ENCODE data around the gene CIBAR2.
"Not testable (repeated sequence)": the region's sequence is repeated elsewhere in the genome, so short reads cannot be mapped to it uniquely, and the experiment has no call there.

The CIBAR2 gene

DNA sequence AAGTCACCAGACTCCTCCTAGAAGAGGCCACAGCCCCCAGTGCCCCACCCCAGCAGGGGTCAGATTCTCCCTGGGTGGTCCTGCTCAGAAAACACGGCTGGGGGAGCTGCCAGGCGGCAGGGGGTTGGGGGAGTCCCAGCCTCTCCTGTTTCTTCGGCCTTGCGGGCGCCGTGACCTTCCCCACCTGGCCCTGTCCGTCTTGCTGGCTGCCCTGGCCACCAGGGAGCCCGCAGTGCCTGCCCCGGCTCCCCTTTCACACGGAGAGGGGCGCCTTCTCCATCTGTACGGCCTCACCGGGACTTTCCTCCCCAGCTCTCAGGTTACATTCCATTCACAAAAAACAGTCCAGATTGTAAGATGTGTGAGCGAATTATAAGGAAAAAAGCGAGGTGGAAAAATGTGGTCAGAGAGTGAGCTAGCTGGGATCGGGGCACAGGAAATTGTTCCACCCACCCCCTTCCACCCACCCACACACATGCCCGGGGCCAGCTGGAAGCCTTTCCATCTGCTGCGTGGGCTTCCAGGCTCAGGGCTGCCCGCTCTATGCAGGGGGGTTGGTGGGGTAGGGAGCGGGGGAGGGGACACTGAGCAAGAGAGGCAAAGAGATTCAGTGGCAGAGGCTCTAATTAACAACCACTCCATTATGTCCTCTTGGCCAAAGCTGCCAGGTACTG, 14.6 kb upstream of the CIBAR2 start:
- no peak for DNase-seq

DNA sequence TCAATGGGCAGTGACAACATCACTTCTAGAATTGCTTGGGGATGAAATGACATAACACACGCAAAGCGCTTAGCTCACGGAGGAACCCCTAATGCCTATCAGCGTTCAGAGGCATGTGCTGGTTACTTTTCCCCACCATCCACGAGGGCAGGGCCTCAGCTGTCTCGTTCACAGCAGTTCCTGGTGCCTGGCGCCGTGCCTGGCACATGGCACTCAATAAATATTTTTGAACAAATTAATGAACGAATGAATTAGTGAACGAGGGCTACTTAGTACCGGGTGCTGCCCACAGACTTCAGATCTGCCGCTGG, 14.1 kb upstream of the CIBAR2 start:
- no peak for DNase-seq

DNA sequence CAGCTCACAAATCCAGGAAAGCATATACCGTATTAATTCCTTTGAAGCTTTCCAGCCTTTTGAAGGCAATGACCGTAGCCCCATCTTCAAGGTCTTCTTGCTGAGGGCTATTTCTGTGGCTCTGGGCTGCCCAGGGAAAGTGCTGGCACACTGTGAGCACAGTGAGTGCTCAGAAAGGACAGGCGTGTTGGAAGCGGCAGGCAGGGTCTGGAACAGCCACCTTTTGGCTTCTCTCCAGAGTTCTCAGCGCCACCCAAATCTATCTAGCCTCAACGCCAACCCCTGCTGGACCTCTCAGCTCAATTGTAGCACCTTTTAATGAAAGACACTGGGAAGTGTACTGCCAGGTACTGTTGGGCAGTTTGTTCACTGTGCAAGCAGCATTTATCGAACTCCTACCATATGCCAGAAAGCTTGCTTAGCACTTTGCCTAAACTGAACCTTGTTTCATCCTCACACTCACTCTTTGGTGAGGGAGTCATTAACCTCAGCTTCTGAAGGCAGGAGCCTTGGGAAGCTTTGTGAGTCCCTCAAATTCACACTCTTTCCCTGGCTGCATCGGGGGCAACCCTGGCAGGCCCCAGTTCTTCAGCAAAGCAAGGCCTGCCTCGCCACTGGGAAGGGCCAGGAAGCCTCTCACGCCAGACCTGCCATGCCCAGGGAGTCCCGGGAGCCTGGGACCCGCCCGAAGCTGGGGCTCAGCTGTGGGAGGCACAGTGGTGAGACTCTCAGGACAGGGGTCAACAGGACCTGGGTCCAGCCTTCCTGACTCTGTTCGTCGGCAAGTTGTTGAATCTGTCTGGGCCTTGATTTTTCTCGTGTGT, 13.5 kb upstream of the CIBAR2 start:
- no peak for DNase-seq

DNA sequence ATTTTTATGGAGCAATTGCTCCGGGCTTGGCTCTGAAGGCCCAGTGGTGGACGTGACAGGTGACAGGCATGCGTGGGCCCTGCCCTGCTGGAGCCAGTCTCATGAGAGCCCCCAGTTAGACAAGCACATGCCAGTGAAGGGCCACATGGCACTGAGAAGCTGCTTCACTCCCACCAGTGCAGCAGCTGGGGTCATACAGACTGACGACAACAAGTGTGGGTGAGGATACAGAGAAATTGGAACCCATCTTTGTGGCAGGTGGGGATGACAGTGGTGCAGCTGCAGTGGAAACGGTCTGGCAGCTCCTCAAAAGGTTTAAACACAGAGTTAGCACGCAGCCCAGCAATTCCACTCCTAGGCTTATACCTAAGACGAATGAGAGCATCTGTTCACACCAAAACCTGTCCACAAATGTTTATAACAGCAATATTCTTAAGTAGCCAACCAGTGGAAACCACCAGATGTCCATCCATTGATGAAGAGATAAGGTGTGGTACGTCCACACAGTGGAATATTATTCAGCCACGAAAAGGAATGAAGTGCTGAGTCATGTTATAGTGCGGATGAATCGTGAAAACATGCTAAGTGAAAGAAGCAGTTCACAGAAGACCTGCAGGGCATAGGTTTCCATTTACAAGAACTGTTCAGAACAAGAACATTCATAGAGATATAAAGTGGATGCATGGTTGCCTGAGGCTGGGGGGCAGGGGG, 12.5 kb upstream of the CIBAR2 start:
- no peak for DNase-seq

DNA sequence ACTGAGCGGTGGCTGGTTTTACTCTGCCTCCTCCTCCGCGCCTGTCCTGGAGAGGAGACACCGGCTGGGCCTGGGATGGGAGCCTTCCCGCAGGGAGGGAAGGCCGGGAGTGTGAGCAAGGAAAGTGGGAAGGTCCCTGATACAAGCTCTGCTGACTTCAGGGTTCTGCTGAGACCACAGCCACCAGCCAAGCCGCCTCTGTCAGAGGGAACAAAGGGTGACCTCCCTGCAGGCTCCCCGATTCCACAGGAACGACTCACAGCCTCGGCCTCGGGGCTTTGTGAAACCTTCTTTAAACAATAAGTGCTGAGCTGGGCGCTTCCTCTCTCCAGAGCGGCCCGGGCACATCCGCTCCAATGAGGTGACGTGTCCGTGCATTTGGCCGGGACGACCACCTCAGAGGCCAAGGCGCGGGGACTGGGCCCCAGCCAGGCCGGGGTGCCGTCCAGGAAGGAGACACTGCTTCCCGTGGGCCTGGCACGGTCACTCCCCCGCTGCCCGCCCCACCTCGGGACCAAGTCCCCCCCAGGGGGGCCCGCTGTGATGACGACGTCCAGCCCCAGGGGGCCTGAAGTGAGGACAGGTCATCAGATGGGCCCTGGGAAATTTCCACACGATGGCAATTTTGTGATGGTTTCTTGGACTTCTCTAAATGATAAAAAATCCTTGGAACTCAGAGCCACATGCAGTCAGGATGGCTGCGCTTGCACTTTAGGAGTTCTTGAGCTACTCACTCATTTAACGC, 11.8 kb upstream of the CIBAR2 start:
- DNase-seq: no peak

DNA sequence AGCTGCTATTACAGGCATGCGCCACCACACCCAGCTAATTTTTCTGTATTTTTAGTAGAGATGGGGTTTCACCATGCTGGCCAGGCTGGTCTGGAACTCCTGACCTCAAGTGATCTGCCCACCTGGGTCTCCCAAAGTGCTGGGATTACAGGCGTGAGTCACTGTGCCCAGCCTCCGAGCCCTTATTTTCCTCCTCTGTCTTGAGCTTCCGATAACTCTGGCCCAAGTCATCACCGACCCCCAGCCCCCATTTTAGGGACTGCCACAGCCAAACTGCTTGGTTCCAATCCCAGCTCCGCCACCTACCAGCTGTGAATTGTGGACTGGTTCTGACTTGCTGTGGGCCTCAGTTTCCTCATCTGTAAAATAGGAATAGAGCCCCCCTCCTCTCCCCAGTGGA, 11.2 kb upstream of the CIBAR2 start:
- DNase-seq: not testable (repeated sequence)

DNA sequence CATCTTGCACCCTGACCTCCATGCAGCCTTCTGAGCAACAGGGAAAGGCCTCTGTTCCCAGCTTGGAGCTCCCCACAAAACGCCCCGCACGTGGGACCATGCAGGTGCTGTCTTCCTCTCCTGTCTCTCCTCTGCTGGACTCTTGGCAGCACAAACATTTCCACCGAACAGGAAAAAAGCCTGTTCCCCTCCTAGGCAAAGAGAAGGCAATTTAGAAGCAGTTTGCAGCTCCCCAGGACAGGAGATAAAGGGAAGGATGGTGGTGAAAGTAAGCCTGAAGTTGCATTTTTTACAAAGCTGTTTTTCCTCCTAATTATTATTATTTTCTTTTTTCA, 7.7 kb upstream of the CIBAR2 start:
- no peak for DNase-seq

DNA sequence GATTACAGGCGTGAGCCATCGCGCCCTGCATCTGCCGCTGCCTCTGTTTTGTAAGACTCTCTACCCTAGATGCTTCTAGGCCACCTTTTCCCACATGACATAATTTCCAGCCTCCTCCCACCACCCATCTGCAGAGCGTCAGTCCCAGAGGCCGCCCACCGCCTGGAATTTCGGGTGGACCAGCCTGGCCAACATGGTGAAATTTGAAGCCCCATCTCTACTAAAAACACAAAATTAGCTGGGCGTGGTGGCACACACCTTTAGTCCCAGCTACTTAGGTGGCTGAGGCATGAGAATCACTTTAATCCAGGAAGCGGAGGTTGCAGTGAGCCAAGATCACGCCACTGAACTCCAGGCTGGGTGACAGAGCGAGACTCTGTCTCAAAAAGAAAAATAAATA, 5.1 kb upstream of the CIBAR2 start:
- DNase-seq: no peak

DNA sequence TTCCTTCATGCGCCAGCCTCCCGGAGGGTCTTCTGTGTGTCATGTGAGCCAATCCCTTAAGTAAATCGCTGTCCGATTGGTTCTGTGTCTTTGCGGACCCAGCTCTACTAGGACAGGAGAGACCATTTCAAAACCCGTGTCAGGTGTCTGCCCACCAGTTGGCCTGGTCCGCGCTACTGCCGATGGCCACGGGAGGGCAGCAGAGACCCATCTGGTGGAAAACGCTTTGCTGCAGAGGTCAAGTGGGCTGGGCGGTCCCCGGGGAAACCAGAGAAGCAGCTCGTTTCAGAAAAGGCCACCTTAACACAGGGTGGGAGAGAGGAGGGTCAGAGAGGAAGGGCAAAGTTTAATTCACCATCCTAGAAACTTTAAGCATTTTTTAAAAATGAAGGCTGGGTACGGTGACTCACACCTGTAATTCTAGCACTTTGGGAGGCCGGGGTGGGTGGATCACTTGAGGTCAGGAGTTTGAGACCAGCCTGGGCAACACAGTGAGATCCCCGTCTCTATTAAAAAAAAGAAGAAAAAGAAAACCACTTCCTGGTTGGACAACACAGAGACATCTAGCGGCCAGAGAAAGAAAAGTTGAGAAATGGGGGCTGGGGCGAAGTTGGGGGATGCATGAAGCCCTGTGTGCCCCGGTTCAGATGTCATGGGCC, 2.8 kb upstream of the CIBAR2 start:
- DNase-seq: peak; percentile 33

DNA sequence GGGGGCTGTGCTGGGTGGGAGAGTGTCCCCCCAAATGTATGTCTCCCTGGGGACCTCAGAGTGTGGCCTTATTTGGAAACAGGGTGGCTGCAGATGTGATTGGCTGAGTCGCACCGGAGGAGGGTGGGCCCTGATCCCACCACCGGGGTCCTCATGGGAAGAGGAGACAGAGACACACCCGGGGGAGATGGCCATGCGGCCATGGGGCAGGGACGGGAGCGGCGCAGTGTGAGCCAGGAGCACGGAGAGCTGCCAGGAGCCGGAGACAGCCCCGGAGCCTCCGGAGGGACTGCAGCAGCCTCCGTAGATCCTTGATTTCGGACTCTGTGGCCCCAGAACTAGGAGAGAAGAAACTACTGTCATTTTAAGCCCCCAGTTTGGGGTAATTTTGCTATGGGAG, 1.6 kb upstream of the CIBAR2 start:
- DNase-seq: no peak

DNA sequence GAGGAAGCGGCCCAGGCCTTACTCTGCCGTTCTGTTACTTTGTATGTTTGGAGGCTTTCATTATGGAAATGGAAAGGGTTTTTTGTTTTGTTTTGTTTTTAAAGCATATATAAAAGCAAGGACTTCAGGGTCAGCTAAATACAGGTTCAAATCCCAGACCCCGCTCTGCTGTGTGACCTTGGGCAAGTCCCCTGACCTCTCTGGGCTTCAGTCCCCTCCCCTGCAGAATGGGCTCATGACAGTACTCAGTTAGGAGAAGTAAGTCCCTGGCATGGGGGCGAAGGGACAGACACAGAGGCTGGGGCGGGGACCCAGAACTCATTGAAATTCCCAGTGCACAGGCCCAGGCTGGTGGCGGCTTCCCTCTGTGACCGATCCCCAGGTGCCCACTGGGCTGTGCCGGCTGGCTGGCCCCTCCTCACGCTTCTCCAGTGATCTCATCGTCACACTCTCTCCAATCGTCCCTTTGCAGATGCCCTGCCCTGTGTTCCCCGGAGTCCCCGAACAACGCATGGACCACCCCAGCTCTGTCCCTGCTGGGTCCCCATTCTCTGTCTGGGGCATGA, 979 bp upstream of the CIBAR2 start:
- no peak for DNase-seq

DNA sequence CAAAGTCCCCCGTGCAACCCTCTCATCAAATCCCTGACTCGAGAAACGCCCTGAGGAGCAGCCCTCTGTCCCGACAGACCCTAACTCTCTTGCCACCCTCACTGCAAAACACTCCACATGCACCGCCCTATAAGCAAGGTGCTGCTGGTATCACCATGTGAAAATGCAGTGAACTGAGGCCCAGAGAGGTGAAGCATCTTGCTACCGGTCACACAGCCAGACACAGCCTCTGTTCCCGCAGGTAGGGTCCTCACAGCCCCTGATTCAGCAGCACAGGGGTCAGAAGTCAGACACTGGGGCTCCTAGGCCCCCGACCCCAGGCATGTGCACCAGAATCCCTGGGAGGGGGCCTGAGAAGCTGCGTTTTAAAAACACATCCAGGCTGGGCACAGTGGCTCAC, 1.1 kb downstream of the CIBAR2 start:
- no peak for DNase-seq

DNA sequence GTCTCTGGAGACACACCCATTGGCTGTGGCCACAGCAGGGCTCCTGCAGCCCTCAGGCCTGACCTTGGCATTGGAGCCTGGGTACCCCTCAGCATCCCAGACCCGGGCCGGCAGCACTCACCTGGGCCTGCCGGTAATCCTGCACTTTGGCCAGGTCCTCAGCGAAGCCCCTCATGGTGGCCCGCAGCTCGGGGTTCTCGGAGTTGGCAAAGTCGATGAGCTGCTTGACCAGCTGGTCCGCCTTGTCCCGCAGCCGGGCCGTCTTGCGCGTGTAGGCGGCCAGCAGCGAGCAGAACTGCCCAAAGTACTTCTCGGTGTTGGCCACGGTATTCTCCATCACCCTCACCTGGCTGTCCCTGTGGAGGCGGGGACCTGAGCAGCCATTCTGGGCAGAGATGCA, 2.2 kb downstream of the CIBAR2 start:
- DNase-seq: no peak

DNA sequence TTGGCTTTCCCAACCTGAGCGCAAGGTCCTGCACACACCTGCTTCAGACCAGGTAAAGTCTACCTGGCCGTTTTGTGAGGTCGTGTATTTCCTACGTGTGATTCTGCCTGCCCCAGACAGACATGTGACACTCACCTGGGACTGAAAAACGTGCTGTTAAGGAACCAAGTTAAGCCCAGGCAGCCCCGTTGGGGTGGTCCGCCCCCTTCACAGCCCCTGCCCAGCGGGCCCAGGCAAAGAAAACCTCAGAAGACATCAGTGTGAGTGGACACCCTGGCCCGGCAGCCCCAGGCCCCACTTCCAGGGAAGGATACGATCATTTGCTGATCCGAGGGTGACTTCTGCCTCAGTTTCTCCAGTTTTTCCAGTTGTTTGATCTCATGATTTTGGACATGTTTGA, 4.7 kb downstream of the CIBAR2 start:
- DNase-seq: no peak

DNA sequence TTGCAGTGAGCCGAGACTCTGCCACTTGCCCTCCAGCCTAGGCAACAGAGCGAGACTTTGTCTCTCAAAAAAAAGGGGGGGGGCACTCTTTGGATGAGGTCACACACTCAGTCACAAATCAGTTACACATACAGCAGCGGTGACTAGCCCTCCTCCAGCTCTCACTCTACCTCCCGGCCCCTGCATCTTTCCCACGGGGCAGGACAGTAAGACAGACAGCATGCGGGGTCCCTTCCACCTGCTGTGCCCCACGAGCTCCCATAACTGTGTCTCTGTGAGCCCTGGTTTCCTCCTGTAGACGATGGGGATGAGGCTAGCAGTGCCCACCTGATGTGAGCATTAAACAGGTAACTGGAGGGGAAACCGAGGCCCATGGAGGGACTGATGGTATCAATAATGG, 5.2 kb downstream of the CIBAR2 start:
- DNase-seq: no peak

DNA sequence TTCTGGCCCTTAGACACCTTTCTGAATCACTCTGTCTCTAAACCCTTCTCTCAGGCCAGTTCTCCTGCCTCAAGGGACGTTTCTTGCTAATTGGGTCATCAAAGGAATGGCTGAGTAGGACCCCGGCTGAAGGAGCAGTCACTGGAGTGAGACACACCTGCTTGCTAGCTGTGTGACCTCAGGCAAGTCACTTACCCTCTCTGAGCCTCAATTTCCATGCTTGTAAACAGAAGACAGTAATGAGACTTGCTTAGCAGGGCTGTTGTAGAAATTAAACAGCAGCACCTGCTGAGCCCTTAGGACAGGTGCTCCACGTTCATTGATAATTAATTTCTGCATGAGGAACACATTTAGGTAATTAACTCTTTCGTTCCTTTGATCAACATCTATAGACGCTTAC, 6.8 kb downstream of the CIBAR2 start:
- DNase-seq: no peak

DNA sequence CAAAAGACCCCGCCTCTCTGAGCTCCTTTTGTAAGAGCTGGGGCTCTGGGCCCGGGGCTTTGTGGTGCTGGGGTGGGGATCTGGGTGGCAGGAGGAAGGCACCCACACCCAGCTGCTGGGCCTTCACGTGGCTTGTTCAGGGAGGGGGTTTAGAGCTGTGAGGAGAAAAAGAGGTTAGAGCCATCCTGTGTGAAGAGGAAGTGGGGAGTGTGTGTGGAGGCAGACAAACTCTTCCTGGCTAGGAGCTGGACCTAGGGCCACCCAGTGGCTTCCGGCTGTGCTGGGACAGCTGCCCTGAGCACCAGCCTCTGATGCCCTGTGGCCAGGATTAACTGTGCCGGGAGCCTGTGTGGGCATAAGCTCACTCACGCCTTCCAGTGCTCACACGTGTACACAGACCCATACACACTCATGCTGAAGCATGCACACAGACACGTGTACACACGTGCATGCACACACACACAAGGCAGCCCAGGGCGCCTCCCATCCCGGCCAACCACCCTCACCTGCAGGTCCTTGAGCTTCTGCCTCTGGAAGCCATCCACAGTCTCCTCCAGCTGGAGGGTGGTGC, 7.4 kb downstream of the CIBAR2 start:
- peak; percentile 13 for DNase-seq

DNA sequence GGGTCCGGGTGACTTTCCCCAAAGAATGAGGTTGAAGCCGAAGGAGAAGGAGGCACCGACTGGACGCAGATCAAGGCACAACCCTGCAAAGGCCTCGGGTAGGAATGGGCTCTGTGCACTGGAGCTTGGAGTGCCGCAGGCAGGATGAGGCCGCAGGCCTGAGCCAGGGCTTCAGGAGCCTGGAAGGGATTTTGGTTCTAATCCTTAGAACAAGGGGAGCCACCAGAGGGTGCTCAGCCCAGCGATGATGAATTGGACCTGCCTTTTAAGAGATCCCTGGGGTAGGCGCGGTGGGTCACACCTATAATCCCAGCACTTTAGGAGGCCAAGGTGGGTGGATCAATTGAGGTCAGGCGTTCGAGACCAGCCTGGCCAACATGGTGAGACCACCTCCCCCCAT, 8.1 kb downstream of the CIBAR2 start:
- DNase-seq: no peak

DNA sequence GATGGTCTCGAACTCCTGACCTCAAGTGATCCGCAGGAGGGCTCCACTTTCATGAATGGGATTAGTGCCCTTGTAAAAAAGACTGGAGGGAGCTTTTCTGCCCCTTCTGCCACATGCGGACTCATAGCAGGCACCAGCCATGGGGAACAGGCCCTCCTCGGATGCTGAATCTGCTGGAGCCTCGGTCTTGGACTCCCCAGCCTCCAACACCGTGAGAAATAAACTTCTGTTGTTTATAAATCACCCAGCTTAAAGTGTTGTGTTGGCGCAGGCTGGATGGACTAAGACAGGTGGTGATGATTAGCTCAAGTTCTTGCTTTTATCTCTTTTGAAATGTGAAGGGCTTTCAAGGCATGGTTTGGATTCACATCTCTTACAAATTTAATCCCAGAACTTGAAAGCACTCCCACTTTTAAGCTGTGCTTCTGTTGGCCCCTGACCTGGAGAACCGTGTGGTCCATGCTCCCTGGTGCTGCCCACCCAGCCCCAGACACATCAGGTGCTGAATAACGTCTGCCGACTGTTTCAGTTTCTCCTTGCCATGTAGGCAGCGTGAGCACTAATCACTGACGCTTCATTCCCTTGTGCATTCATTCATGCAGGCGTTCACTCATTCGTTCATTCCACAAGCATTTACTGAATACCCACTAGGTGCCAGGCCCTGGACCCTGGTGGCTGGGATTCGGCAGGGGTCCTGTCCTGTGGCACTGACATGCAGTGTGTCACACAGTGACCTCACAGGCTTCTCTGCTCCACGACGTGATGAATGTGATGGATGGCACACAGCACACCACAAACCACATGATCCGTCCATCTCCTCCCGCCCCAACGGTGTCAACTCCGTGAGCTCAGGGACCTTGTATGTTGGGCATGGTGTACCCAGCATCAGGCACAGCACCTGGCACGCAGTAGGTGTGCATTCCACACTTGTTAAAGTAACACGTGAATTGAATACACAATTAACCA, 8.9 kb downstream of the CIBAR2 start:
- DNase-seq: no peak

DNA sequence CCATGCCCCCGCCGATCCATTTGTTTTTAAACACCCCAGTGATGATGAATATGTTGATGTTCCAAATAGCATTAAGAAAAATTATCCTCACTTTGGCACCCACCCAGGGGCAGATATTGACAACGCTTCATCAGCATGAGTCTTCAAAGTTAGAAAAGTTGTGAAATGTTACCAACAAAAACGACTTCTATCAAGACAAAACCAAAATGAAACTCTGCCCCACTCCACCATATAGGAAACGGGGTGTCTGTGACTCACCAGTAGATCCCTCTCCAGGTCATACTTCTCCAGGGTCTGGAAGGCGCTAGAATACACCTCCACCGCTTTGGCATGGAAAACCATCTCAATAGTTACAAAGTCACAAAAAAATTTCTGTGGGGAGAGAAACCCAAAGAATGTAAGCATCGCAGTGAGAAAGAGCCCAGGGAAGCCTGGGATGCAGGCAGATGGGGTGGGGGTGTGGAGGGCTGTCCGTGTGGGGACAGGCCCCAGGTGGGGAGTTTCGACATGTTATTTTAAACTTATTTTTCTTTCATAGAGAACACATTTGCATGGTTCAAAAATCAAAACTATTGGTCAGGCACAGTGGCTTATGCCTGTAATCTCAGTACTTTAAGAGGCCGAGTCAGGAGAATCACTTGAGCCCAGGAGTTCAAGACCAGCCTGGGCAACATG, 10.2 kb downstream of the CIBAR2 start:
- DNase-seq: no peak

DNA sequence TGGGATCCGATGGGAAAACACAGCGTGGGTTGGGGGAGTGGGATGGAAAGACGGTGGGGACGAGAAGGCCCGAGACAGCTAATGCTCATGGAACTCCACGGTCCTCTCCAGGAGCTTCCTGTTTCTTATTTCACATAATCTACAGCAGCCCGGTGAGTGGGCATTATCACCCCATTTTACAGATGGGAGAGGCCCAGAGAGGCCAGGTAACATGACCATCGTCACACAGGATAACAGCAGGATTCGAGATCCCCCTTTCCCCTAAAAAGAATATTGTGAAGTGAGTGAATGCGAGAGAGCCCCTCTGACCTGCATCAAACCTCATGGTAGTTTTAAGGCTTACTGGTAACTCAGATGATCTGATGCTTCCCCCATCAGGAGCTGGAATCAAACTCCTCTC, 12.0 kb downstream of the CIBAR2 start:
- DNase-seq: no peak

All from GF-D8 (cell line).